SW 1271 (cell line): ENCODE measurements around the gene LASP1.
A peak's percentile ranks its signal among the peaks of the same experiment; 100 is the strongest.
"Not testable (repeated sequence)": the region's sequence is repeated elsewhere in the genome, so short reads cannot be mapped to it uniquely, and the experiment has no call there.

Source experiments
- DNase-seq, 2 experiments: peaks; one replicate each; lab custom pipeline; 2025; lab: John Stamatoyannopoulos, UW

Gene LASP1

GRCh38 chr17:38908676-38909181, 38.9 kb downstream of the LASP1 start:
- DNase-seq = no peak

- no peak for DNase-seq
Measured at GRCh38 chr17:38910325-38910724, 40.5 kb downstream of the LASP1 start.

- no peak for DNase-seq
Measured at GRCh38 chr17:38911081-38911730, 41.3 kb downstream of the LASP1 start.

- DNase-seq = not testable (repeated sequence)
Measured at GRCh38 chr17:38911731-38912081, 41.8 kb downstream of the LASP1 start.

GRCh38 chr17:38912221-38912813, 42.5 kb downstream of the LASP1 start:
- no peak for DNase-seq

GRCh38 chr17:38914741-38915638, 45.1 kb downstream of the LASP1 start:
- DNase-seq = no peak

DNA sequence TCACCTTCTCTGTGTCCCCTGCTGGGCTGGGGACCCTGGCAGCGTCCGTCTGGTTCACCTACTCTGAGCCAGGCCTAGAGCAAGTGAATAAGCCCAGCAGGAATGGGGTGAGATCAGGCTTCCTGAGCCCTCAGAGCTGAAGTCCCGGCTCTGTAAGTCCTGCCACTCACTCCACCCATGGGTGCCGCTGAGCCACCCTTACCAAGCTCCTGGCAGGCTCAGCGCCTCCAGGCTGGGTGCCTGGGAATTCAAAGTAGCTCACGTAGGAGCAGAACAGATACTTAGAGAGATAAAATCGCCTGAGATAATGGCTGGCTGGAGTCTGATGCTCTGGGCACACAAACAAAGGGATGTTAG, 45.8 kb downstream of the LASP1 start:
- no peak for DNase-seq

DNA sequence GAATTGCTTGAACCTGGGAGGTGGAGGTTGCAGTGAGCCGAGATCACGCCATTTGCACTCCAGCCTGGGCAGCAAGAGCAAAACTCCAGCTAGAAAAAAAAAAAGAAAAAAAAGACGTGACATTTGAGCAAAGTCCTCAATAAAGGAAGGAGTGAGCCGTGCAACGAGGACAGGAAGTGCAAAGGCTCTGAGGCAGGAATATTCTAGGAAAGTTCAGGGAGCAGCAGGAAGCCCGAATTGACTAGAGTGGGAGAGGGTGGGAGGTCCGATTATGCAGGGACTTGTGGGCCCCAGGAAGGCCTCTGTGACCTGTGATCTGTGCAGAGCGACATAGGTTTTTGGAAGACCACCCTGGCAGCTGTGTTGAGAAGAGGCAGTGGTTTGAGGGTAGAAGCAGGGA, 46.9 kb downstream of the LASP1 start:
- no peak for DNase-seq

DNA sequence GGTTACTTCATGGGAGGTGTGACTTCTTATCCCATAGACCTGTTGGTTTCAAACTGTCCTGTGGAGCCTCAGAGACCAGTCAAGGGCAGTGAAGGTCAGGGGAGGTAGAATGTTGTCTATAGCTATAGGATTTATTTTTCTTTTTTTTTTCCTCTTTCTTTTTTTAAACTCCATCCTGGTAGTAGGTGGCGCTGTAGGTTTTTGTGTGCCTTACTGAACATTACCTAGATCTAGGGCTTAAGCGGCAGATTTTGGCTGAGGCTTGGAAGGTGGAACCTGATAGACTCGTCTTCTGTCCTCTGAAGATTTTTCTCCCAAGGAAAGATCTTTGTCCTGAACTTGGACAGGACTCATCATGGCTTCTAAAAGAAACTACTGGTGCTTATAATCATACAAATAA, 47.4 kb downstream of the LASP1 start:
- no peak for DNase-seq

GRCh38 chr17:38918129-38918913, 48.5 kb downstream of the LASP1 start:
- no peak for DNase-seq

- DNase-seq = no peak
Measured at GRCh38 chr17:38918916-38919315, 49.1 kb downstream of the LASP1 start.

DNA sequence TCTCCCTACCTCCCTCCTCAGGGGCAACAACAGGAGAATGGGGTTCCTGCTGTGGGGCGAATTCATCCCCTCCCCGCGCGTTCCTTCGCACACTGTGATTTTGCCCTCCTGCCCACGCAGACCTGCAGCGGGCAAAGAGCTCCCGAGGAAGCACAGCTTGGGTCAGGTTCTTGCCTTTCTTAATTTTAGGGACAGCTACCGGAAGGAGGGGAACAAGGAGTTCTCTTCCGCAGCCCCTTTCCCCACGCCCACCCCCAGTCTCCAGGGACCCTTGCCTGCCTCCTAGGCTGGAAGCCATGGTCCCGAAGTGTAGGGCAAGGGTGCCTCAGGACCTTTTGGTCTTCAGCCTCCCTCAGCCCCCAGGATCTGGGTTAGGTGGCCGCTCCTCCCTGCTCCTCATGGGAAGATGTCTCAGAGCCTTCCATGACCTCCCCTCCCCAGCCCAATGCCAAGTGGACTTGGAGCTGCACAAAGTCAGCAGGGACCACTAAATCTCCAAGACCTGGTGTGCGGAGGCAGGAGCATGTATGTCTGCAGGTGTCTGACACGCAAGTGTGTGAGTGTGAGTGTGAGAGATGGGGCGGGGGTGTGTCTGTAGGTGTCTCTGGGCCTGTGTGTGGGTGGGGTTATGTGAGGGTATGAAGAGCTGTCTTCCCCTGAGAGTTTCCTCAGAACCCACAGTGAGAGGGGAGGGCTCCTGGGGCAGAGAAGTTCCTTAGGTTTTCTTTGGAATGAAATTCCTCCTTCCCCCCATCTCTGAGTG, 49.6 kb downstream of the LASP1 start:
- DNase-seq = no peak

DNA sequence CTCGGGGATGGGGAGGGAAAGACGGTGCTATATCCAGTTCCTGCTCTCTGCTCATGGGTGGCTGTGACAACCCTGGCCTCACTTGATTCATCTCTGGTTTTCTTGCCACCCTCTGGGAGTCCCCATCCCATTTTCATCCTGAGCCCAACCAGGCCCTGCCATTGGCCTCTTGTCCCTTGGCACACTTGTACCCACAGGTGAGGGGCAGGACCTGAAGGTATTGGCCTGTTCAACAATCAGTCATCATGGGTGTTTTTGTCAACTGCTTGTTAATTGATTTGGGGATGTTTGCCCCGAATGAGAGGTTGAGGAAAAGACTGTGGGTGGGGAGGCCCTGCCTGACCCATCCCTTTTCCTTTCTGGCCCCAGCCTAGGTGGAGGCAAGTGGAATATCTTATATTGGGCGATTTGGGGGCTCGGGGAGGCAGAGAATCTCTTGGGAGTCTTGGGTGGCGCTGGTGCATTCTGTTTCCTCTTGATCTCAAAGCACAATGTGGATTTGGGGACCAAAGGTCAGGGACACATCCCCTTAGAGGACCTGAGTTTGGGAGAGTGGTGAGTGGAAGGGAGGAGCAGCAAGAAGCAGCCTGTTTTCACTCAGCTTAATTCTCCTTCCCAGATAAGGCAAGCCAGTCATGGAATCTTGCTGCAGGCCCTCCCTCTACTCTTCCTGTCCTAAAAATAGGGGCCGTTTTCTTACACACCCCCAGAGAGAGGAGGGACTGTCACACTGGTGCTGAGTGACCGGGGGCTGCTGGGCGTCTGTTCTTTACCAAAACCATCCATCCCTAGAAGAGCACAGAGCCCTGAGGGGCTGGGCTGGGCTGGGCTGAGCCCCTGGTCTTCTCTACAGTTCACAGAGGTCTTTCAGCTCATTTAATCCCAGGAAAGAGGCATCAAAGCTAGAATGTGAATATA, 50.8 kb downstream of the LASP1 start:
- no peak for DNase-seq

DNA sequence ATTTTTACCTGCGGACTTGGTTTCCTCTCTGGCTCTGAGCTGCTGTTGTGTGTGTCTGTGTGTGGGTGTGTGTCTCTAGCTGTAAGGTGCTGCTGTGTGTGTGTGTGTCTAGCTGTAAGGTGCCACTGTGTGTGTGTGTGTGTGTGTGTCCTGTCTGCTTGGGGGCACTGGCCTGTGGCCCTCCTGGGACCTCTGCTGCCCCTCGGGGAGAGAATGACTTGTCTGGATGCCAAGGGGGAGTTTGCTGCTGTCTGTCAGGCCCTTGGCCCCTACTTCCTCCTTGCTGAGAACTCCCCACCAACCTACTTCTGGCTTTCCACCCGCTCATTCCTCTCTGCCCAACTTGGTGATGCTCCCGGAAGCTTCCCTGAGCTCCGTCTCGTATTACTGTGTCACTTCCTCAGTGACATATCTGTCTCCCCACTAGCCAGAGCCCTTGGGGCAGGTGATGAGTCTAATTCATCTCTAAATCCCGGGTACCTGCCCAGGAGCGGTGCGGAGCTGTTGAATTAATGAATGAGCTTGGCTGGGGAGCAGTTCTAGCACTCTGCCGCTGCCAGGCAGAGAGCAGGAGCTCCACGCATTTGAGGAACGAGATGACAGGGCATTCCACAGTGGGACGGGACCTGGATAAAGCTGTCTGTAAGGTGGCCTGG, 52.0 kb downstream of the LASP1 start:
- DNase-seq = no peak

DNA sequence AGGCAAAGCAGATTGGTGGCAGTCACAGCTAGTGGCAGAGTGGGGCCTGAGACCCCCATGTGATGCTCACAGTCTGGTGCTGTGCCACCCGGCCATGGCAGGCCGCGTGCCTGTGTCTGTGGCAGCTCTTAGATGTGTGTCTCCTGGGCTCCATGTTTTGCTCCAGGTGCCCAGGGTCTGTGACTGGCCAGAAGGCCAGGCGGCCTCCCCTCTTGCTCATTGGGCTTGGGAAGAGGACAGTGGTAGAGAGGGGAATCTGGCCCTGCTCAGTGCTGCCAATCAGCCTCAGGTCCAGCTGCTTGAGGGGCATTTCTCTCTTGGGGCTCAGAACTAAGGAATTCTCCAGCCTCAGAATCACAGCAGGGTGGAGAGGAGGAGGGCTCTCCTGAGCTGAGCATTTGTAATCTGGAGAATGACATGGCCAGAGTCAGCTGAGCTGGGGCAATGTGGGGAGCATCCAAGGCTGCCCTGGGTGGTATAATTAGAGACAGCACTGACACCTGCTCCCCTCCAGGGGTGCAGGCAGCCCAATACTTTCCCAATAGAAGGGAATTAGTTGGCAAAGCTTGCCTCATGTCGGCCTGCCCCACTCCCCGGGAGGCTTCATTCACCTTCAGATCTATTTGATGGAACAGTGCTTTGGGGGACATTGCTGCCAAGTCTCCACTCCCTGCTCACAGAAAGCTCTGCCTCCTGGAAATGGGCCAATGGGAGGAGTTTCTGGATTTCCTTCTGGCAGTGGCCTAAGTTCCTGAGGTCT, 52.9 kb downstream of the LASP1 start:
- peak in 1 of 2 experiments; percentile 44 for DNase-seq

GRCh38 chr17:38925263-38925995, 55.6 kb downstream of the LASP1 start, which contains the start of gene LASP1NB:
Gene LASP1NB, plus strand, starts transcription at chr17:38925614.
- no peak for DNase-seq

GRCh38 chr17:38926293-38927070, 56.6 kb downstream of the LASP1 start:
- no peak for DNase-seq
